Mesenchymal stem cell (in vitro differentiated cells and primary cell): ENCODE results near the gene MCM6.

Source experiments
- DNase-seq: peaks from one replicate; pipeline ENCODE4 v3.0.0-alpha.2; 2013
- H2AFZ ChIP-seq: one replicate; pipeline ENCODE4 v1.6.1; 2013; ENCODE audit warnings: low read depth, mild to moderate bottlenecking, control low read depth, inconsistent platforms, low read length, moderate library complexity
- H2AK5ac ChIP-seq: 2 replicates; pipeline ENCODE4 v1.6.1; 2013; ENCODE audit warnings: low read length, moderate library complexity, mild to moderate bottlenecking, inconsistent platforms; ENCODE audit not compliant: severe bottlenecking
- H2BK120ac ChIP-seq: one replicate; pipeline ENCODE4 v1.6.1; 2013; ENCODE audit warnings: low read depth, mild to moderate bottlenecking, inconsistent platforms, low read length, moderate library complexity
- H2BK12ac ChIP-seq, 2 experiments: one replicate each; pipeline ENCODE4 v1.6.1; 2013; ENCODE audit warnings: inconsistent platforms in 2 of 2, low read length in 2 of 2, mild to moderate bottlenecking in 2 of 2, moderate library complexity in 2 of 2, control low read depth in 1 of 2
- H2BK15ac ChIP-seq: one replicate; pipeline ENCODE4 v1.6.1; 2013; ENCODE audit warnings: mild to moderate bottlenecking, low read depth, inconsistent platforms; ENCODE audit not compliant: poor library complexity, severe bottlenecking
- H2BK5ac ChIP-seq: 2 replicates; pipeline ENCODE4 v1.6.1; 2013; ENCODE audit warnings: low read depth, mild to moderate bottlenecking, low read length, control low read depth, inconsistent platforms; ENCODE audit not compliant: poor library complexity, severe bottlenecking
- H3K14ac ChIP-seq, 2 experiments: one replicate each; pipeline ENCODE4 v1.6.1; 2013; ENCODE audit warnings: inconsistent platforms in 2 of 2, low read length in 2 of 2, control low read depth in 1 of 2, mild to moderate bottlenecking in 1 of 2, moderate library complexity in 1 of 2
- H3K18ac ChIP-seq, 2 experiments: one replicate each; pipeline ENCODE4 v1.6.1; 2013; ENCODE audit warnings: inconsistent platforms in 2 of 2, low read length in 2 of 2, control low read depth in 1 of 2, low read depth in 1 of 2, mild to moderate bottlenecking in 1 of 2
- H3K23ac ChIP-seq, 2 experiments: one replicate each; pipeline ENCODE4 v1.6.1; 2013; ENCODE audit warnings: inconsistent platforms in 2 of 2, low read length in 2 of 2, mild to moderate bottlenecking in 2 of 2, moderate library complexity in 2 of 2, control low read depth in 1 of 2
- H3K27ac ChIP-seq: 2 replicates; pipeline ENCODE4 v1.5.1; 2013; ENCODE audit warnings: mild to moderate bottlenecking, moderate library complexity, low read length, control low read depth, inconsistent platforms; ENCODE audit not compliant: poor library complexity, severe bottlenecking
- H3K27me3 ChIP-seq, 2 experiments: 2 replicates each; pipeline versions ENCODE4 v1.6.1 to v1.7.0; 2013; ENCODE audit warnings: low read length in 2 of 2, mild to moderate bottlenecking in 2 of 2, moderate library complexity in 2 of 2, control low read depth in 1 of 2, inconsistent platforms in 1 of 2; ENCODE audit not compliant: control insufficient read depth in 1 of 2, insufficient read depth in 1 of 2
- H3K36me3 ChIP-seq, 2 experiments: 2 replicates each; pipeline versions ENCODE4 v1.6.1 to v1.7.0; 2013; ENCODE audit warnings: low read length in 2 of 2, control low read depth in 1 of 2, inconsistent platforms in 1 of 2, low read depth in 1 of 2, mild to moderate bottlenecking in 1 of 2; ENCODE audit not compliant: insufficient read depth in 2 of 2, control insufficient read depth in 1 of 2
- H3K4ac ChIP-seq, 2 experiments: one replicate each; pipeline ENCODE4 v1.6.1; 2013; ENCODE audit warnings: inconsistent platforms in 2 of 2, low read length in 2 of 2, mild to moderate bottlenecking in 2 of 2, moderate library complexity in 2 of 2, control low read depth in 1 of 2, low read depth in 1 of 2
- H3K4me1 ChIP-seq: 2 replicates; pipeline ENCODE4 v1.6.1; 2013; ENCODE audit warnings: low read depth, low read length, control low read depth; ENCODE audit not compliant: control insufficient read depth, insufficient read depth
- H3K4me2 ChIP-seq: 2 replicates; pipeline ENCODE4 v1.6.1; 2013; ENCODE audit warnings: low read length, mild to moderate bottlenecking, inconsistent platforms; ENCODE audit not compliant: poor library complexity, severe bottlenecking
- H3K4me3 ChIP-seq, 2 experiments: 2 replicates each; pipeline versions ENCODE4 v1.5.1 to v1.7.0; 2013; ENCODE audit warnings: low read length in 2 of 2, mild to moderate bottlenecking in 2 of 2, control low read depth in 1 of 2, low read depth in 1 of 2; ENCODE audit not compliant: insufficient read depth in 1 of 2
- H3K79me1 ChIP-seq: replicated peaks from 2 replicates; pipeline ENCODE4 v1.6.1; 2013; ENCODE audit warnings: mild to moderate bottlenecking, control low read depth, low read length, inconsistent platforms; ENCODE audit not compliant: poor library complexity, severe bottlenecking
- H3K9ac ChIP-seq: 2 replicates; pipeline ENCODE4 v1.7.0; 2013; ENCODE audit warnings: mild to moderate bottlenecking, low read length, moderate library complexity
- H3K9me3 ChIP-seq: 2 replicates; pipeline ENCODE4 v1.7.0; 2013; ENCODE audit warnings: mild to moderate bottlenecking, low read length; ENCODE audit not compliant: control insufficient read depth
- H4K8ac ChIP-seq: one replicate; pipeline ENCODE4 v1.6.1; 2013; ENCODE audit warnings: inconsistent platforms, mild to moderate bottlenecking, low read length, moderate library complexity
- H4K91ac ChIP-seq: one replicate; pipeline ENCODE4 v1.6.1; 2013; ENCODE audit warnings: mild to moderate bottlenecking, low read length, inconsistent platforms
- WGBS: methylation state at CpG from one replicate; pipeline ENCODE4 v1.1.7; 2013; ENCODE audit warnings: mixed read lengths; 5-methylcytosine and 5-hydroxymethylcytosine counted together

Gene MCM6

GRCh38 chr2:135792401-135793150, 83.7 kb downstream of the MCM6 start:
- H3K4ac ChIP-seq, result no peak overlapping the region
- H3K14ac ChIP-seq, result no peak overlapping the region
- no peak overlapping the region for H3K27ac ChIP-seq
- no peaks in the 10 kb centered on the region for H3K27me3 ChIP-seq
- H2AK5ac ChIP-seq, result peak overlapping the region; percentile 36
- H3K9me3 ChIP-seq, result peaks cover 4% of the 10 kb centered on the region
- no peak overlapping the region for H3K9ac ChIP-seq
- no peak overlapping the region for H2BK12ac ChIP-seq
- H2BK15ac ChIP-seq, result no peak overlapping the region
- H2BK5ac ChIP-seq, result no peak overlapping the region
- peaks cover 14% of the 10 kb centered on the region for H3K4me1 ChIP-seq
- no peak overlapping the region for H2AFZ ChIP-seq
- peaks cover 4% of the 10 kb centered on the region for H3K79me1 ChIP-seq
- DNase-seq, result no peak
- H2BK120ac ChIP-seq, result no peak overlapping the region
- H3K4me3 ChIP-seq, result no peak overlapping the region
- peaks cover 12 to 13% of the 10 kb centered on the region in 2 experiments for H3K36me3 ChIP-seq
- no peak overlapping the region for H3K18ac ChIP-seq
- no peak overlapping the region for H4K91ac ChIP-seq
- no peak overlapping the region for H3K4me2 ChIP-seq
- H4K8ac ChIP-seq, result no peak overlapping the region
- H3K23ac ChIP-seq, result no peak overlapping the region
- WGBS, result 81% methylated on average over 7 of the region's 7 CpGs

- H3K23ac ChIP-seq, result no peak overlapping the region
- no peak overlapping the region for H3K14ac ChIP-seq
- H2AFZ ChIP-seq, result no peak overlapping the region
- H3K36me3 ChIP-seq, result peaks cover 12 to 18% of the 10 kb centered on the region in 2 experiments
- peaks cover 14% of the 10 kb centered on the region for H3K4me1 ChIP-seq
- no peak overlapping the region for H4K8ac ChIP-seq
- no peak overlapping the region for H2BK120ac ChIP-seq
- WGBS, result 100% methylated on average over 2 of the region's 2 CpGs
- no peak overlapping the region for H3K4me3 ChIP-seq
- no peak overlapping the region for H3K18ac ChIP-seq
- peak overlapping the region; percentile 34 for H2AK5ac ChIP-seq
- no peak overlapping the region for H2BK12ac ChIP-seq
- H3K4me2 ChIP-seq, result no peak overlapping the region
- H2BK15ac ChIP-seq, result no peak overlapping the region
- peak overlapping the region; percentile 5 for H3K27ac ChIP-seq
- no peak overlapping the region for H2BK5ac ChIP-seq
- peaks cover 4% of the 10 kb centered on the region for H3K79me1 ChIP-seq
- H4K91ac ChIP-seq, result no peak overlapping the region
- no peak overlapping the region for H3K4ac ChIP-seq
- H3K27me3 ChIP-seq, result no peaks in the 10 kb centered on the region
- H3K9ac ChIP-seq, result no peak overlapping the region
- DNase-seq, result peak; percentile 22
- H3K9me3 ChIP-seq, result peaks cover 4% of the 10 kb centered on the region
These were observed 84.6 kb downstream of the MCM6 start for GRCh38 chr2:135791418-135792190.

- Histone ChIP-seq H3K79me1 (peaks cover 4% of the 10 kb centered on the region), H3K23ac (no peak overlapping the region), H4K8ac (no peak overlapping the region), H2BK15ac (no peak overlapping the region), H2BK12ac (no peak overlapping the region), H3K4me2 (no peak overlapping the region), H3K14ac (no peak overlapping the region), H3K4me3 (no peak overlapping the region), H3K36me3 (peaks cover 19 to 26% of the 10 kb centered on the region in 2 experiments), H3K4ac (no peak overlapping the region), H3K9ac (no peak overlapping the region), H2AFZ (no peak overlapping the region), H3K27ac (no peak overlapping the region), H2AK5ac (peak overlapping the region; percentile 27), H3K27me3 (no peaks in the 10 kb centered on the region), H2BK120ac (no peak overlapping the region), H2BK5ac (no peak overlapping the region), H3K4me1 (peaks cover 14% of the 10 kb centered on the region), H4K91ac (no peak overlapping the region), H3K9me3 (peaks cover 4% of the 10 kb centered on the region), H3K18ac (no peak overlapping the region)
- no peak for DNase-seq
- 96% methylated on average over 10 of the region's 10 CpGs for WGBS
These were observed 85.8 kb downstream of the MCM6 start for GRCh38 chr2:135790423-135790822.
